HCT116 (cell line): ENCODE measurements around the gene ECI2.

Experiments
- CEBPB ChIP-seq: IDR thresholded peaks from 2 replicates; pipeline ENCODE4 v1.6.1; 2012; ENCODE audit warnings: low read depth
- EGR1 ChIP-seq: IDR thresholded peaks from 2 replicates; pipeline ENCODE4 v1.6.1; 2012; ENCODE audit warnings: low read depth
- EZH2 ChIP-seq: fragments of 200-600 bp; sonication (generic); IDR thresholded peaks from 2 replicates; pipeline ENCODE4 v1.6.1; 2017; ENCODE audit warnings: antibody characterized with exemption, mixed run types
- EZH2phosphoT487 ChIP-seq: fragments of 200-600 bp; IDR thresholded peaks from 2 replicates; pipeline ENCODE4 v1.6.1; 2018; ENCODE audit warnings: antibody characterized with exemption, borderline replicate concordance
- JUND ChIP-seq: IDR thresholded peaks from 2 replicates; pipeline ENCODE4 v1.6.1; 2012
- MAX ChIP-seq: IDR thresholded peaks from 2 replicates; pipeline ENCODE4 v1.6.1; 2012
- POLR2A ChIP-seq: IDR thresholded peaks from 2 replicates; pipeline ENCODE4 v1.7.0; 2011; ENCODE audit warnings: borderline replicate concordance; ENCODE audit not compliant: insufficient read depth, insufficient read length; ENCODE audit errors: extremely low read depth
- POLR2AphosphoS5 ChIP-seq: IDR thresholded peaks from 2 replicates; pipeline ENCODE4 v1.6.1; 2011; ENCODE audit warnings: mild to moderate bottlenecking, low read depth, low read length, moderate library complexity
- RAD21 ChIP-seq: IDR thresholded peaks from 2 replicates; pipeline ENCODE4 v1.6.1; 2012; ENCODE audit warnings: low read depth, mild to moderate bottlenecking
- SIN3A ChIP-seq: IDR thresholded peaks from 2 replicates; pipeline ENCODE4 v1.6.1; 2012; ENCODE audit warnings: low read depth
- SP1 ChIP-seq: IDR thresholded peaks from 2 replicates; pipeline ENCODE4 v1.6.1; 2012; ENCODE audit warnings: low read depth
- ZFX ChIP-seq: fragments of 450-650 bp; IDR thresholded peaks from 2 replicates; pipeline ENCODE4 v1.6.1; 2017
- ZNF274 ChIP-seq: fragments of 200-500 bp; sonication (Bioruptor generic); IDR thresholded peaks from 2 replicates; pipeline ENCODE4 v1.6.1; 2014; ENCODE audit warnings: mild to moderate bottlenecking, low read depth, low read length, inconsistent platforms
- TF ChIP-seq, protein P1 (sequence below), 3 experiments: fragments of 200-600 bp in 1 of 3; sonication (generic) in 1 of 3; IDR thresholded peaks in 2 of 3; conservative IDR thresholded peaks in 1 of 3; 2 replicates each; pipeline ENCODE4 v1.5.1; 2012 to 2017; ENCODE audit warnings: low read depth in 2 of 3, low read length in 2 of 3, antibody characterized with exemption in 1 of 3, borderline replicate concordance in 1 of 3, control low read depth in 1 of 3, mild to moderate bottlenecking in 1 of 3, mixed read lengths in 1 of 3, mixed run types in 1 of 3, moderate library complexity in 1 of 3; ENCODE audit not compliant: insufficient read depth in 1 of 3

GRCh38 chr6:4103929-4104328 lies 31.4 kb downstream of the ECI2 start:
- no peak for TF ChIP-seq ZNF274
- peak; percentile 45 for TF ChIP-seq MAX
- TF ChIP-seq ZFX: no peak
- TF ChIP-seq, protein P1, sequence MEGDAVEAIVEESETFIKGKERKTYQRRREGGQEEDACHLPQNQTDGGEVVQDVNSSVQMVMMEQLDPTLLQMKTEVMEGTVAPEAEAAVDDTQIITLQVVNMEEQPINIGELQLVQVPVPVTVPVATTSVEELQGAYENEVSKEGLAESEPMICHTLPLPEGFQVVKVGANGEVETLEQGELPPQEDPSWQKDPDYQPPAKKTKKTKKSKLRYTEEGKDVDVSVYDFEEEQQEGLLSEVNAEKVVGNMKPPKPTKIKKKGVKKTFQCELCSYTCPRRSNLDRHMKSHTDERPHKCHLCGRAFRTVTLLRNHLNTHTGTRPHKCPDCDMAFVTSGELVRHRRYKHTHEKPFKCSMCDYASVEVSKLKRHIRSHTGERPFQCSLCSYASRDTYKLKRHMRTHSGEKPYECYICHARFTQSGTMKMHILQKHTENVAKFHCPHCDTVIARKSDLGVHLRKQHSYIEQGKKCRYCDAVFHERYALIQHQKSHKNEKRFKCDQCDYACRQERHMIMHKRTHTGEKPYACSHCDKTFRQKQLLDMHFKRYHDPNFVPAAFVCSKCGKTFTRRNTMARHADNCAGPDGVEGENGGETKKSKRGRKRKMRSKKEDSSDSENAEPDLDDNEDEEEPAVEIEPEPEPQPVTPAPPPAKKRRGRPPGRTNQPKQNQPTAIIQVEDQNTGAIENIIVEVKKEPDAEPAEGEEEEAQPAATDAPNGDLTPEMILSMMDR (IDR thresholded peaks at IDR 0.05 in 2 of 3, conservative IDR thresholded peaks at IDR 0.05 in 1 of 3; ENCODE audit: borderline replicate concordance in 1 of 3, insufficient read depth in 1 of 3, low read depth in 2 of 3, low read length in 2 of 3): no peak
- no peak for TF ChIP-seq EGR1
- no peak for TF ChIP-seq POLR2AphosphoS5
- TF ChIP-seq JUND: no peak
- TF ChIP-seq CEBPB: no peak
- TF ChIP-seq SIN3A: no peak
- TF ChIP-seq POLR2A: no peak
- no peak for TF ChIP-seq SP1
- no peak for TF ChIP-seq EZH2phosphoT487
- TF ChIP-seq RAD21: no peak
- TF ChIP-seq EZH2: no peak
